Subcutaneous abdominal adipose tissue (tissue), 5 donors: ENCODE measurements around the gene SHISA6.

Experiments
- H3K27ac ChIP-seq: one replicate; pipeline ENCODE4 v1.7.0; 2013; ENCODE audit warnings: low read depth, mild to moderate bottlenecking, inconsistent platforms, low read length, moderate library complexity
- H3K27me3 ChIP-seq, 5 donors: one replicate each; pipeline ENCODE4 v1.7.0; 2013; ENCODE audit warnings: low read length in 5 of 5, inconsistent platforms in 1 of 5; ENCODE audit not compliant: control insufficient read depth in 5 of 5, insufficient read depth in 4 of 5
- H3K36me3 ChIP-seq, 5 donors: one replicate each; pipeline ENCODE4 v1.7.0; 2013; ENCODE audit warnings: low read length in 5 of 5; ENCODE audit not compliant: control insufficient read depth in 5 of 5, insufficient read depth in 5 of 5
- H3K4me1 ChIP-seq, 5 donors: one replicate each; pipeline ENCODE4 v1.7.0; 2013; ENCODE audit warnings: low read length in 5 of 5, mild to moderate bottlenecking in 3 of 5, moderate library complexity in 1 of 5; ENCODE audit not compliant: control insufficient read depth in 5 of 5, insufficient read depth in 5 of 5
- H3K4me3 ChIP-seq, 5 donors: one replicate each; pipeline ENCODE4 v1.7.0; 2013; ENCODE audit warnings: low read length in 5 of 5, low read depth in 1 of 5
- H3K9ac ChIP-seq, 5 donors: one replicate each; pipeline ENCODE4 v1.7.0; 2013; ENCODE audit warnings: low read length in 5 of 5, mild to moderate bottlenecking in 4 of 5, moderate library complexity in 3 of 5
- H3K9me3 ChIP-seq, 5 donors: one replicate each; pipeline ENCODE4 v1.7.0; 2013; ENCODE audit warnings: low read length in 5 of 5; ENCODE audit not compliant: control insufficient read depth in 5 of 5
- donor health status: healthy.
- donor health status: healthy.
- donor health status: healthy.
- donor health status: healthy.
- donor health status: healthy.

Gene SHISA6

DNA sequence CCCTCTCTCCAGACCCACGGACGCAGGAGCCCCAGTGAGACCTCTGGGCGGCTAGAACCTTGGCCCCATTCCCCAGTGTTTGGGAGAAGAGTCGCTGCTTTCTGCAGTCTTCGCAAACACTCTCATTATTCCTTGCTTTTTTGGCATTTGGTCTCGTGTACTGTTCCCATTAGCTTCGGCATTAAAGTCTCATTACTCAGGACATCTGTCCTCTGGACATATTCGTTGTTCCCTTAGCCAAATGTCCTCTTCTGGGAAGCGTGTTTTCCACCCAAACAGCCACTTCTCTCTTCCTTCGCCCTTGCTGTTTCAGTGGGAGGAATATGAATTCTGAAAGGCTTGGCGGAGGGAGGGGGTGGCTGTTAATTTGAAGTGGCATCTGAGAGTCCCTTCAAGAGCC lies 11.1 kb downstream of the SHISA6 start:
- Histone ChIP-seq H3K9ac (no peak overlapping the region), H3K4me1 (no peaks in the 10 kb centered on the region), H3K4me3 (no peak overlapping the region), H3K27me3 (peaks cover 0 to 7% (median 2%) of the 10 kb centered on the region in 5 donors), H3K36me3 (no peaks in the 10 kb centered on the region), H3K9me3 (no peaks in the 10 kb centered on the region), H3K27ac (no peak overlapping the region)

DNA sequence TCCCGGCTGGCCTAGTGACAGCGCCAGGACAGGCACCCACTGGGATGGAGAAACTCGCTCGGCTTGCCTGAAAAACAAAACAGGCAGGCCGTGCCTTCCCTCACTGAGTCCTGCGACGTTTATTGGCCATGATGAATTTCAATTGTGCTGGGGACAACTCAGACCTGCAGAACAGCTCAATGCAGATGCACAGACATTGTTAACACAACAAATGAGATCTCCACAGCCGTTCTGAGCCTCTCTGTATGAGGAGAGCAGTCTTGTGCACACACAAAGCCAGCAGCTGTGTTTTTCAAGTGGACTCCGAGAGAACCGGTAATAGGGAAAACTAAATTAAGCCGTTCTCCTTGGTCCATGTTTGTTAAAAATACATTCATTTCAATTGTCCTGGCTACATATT lies 15.9 kb downstream of the SHISA6 start:
- Histone ChIP-seq H3K27ac (no peak overlapping the region), H3K36me3 (no peaks in the 10 kb centered on the region), H3K27me3 (peaks cover 0 to under 1% (median 0%) of the 10 kb centered on the region in 5 donors), H3K4me3 (no peak overlapping the region), H3K9me3 (peaks cover 0 to 2% (median 0%) of the 10 kb centered on the region in 5 donors), H3K4me1 (no peaks in the 10 kb centered on the region), H3K9ac (no peak overlapping the region)

- Histone ChIP-seq H3K36me3 (no peaks in the 10 kb centered on the region), H3K4me3 (no peak overlapping the region), H3K27ac (no peak overlapping the region), H3K9ac (no peak overlapping the region), H3K27me3 (no peaks in the 10 kb centered on the region), H3K4me1 (peaks cover 0 to 2% (median 0%) of the 10 kb centered on the region in 5 donors), H3K9me3 (peaks cover 0 to 9% (median 7%) of the 10 kb centered on the region in 5 donors)
These were observed 23.3 kb downstream of the SHISA6 start for GRCh38 chr17:11264183-11264871.

- peaks cover 0 to 2% (median 0%) of the 10 kb centered on the region in 5 donors for H3K4me1 ChIP-seq
- H3K27me3 ChIP-seq: peaks cover 0 to 3% (median 0%) of the 10 kb centered on the region in 5 donors
- no peak overlapping the region for H3K9ac ChIP-seq
- H3K9me3 ChIP-seq: peaks cover 0 to 9% (median 5%) of the 10 kb centered on the region in 5 donors
- H3K36me3 ChIP-seq: no peaks in the 10 kb centered on the region
- H3K4me3 ChIP-seq: no peak overlapping the region
- no peak overlapping the region for H3K27ac ChIP-seq
These were observed 27.1 kb downstream of the SHISA6 start for GRCh38 chr17:11267999-11268575.

- H3K27me3 ChIP-seq: peaks cover 0 to 3% (median 3%) of the 10 kb centered on the region in 5 donors
- peaks cover 0 to 5% (median 3%) of the 10 kb centered on the region in 5 donors for H3K9me3 ChIP-seq
- peaks cover 0 to 2% (median 0%) of the 10 kb centered on the region in 5 donors for H3K4me1 ChIP-seq
- no peak overlapping the region for H3K4me3 ChIP-seq
- no peak overlapping the region for H3K9ac ChIP-seq
- no peak overlapping the region for H3K27ac ChIP-seq
- H3K36me3 ChIP-seq: no peaks in the 10 kb centered on the region
These were observed 28.2 kb downstream of the SHISA6 start for GRCh38 chr17:11269210-11269609.

GRCh38 chr17:11272191-11272590 lies 31.2 kb downstream of the SHISA6 start:
- no peaks in the 10 kb centered on the region for H3K36me3 ChIP-seq
- no peak overlapping the region for H3K9ac ChIP-seq
- H3K4me3 ChIP-seq: no peak overlapping the region
- peaks cover 0 to 3% (median 3%) of the 10 kb centered on the region in 5 donors for H3K27me3 ChIP-seq
- peaks cover 0 to 3% (median 0%) of the 10 kb centered on the region in 5 donors for H3K9me3 ChIP-seq
- no peak overlapping the region for H3K27ac ChIP-seq
- H3K4me1 ChIP-seq: no peaks in the 10 kb centered on the region

- Histone ChIP-seq H3K27me3 (peaks cover 0 to 3% (median 3%) of the 10 kb centered on the region in 5 donors), H3K9ac (no peak overlapping the region), H3K27ac (no peak overlapping the region), H3K4me3 (no peak overlapping the region), H3K36me3 (no peaks in the 10 kb centered on the region), H3K9me3 (peaks cover 0 to 7% (median 0%) of the 10 kb centered on the region in 5 donors), H3K4me1 (no peaks in the 10 kb centered on the region)
These were observed 32.6 kb downstream of the SHISA6 start for GRCh38 chr17:11273596-11273995.

GRCh38 chr17:11274106-11274505 lies 33.1 kb downstream of the SHISA6 start:
- no peaks in the 10 kb centered on the region for H3K4me1 ChIP-seq
- H3K9me3 ChIP-seq: peaks cover 0 to 7% (median 0%) of the 10 kb centered on the region in 5 donors
- peaks cover 0 to 3% (median 3%) of the 10 kb centered on the region in 5 donors for H3K27me3 ChIP-seq
- no peak overlapping the region for H3K9ac ChIP-seq
- no peak overlapping the region for H3K4me3 ChIP-seq
- no peaks in the 10 kb centered on the region for H3K36me3 ChIP-seq
- no peak overlapping the region for H3K27ac ChIP-seq

DNA sequence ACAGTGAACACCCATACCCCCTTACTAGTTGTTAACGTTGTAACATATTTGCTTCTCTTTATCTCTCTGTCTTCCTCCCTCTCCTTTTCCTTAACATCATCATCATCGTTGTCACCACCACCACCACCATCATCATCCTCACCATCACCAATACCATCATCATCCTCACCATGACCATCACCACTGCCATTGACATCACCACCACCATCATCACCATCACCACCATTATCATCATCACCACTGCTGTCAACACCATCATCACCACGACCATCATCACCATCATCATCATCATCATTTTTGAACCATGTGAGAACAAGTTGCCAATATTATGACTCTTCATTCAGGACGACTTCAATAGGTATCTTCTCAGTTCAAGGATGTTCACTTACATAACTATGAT lies 35.5 kb downstream of the SHISA6 start:
- no peaks in the 10 kb centered on the region for H3K4me1 ChIP-seq
- no peak overlapping the region for H3K4me3 ChIP-seq
- no peaks in the 10 kb centered on the region for H3K36me3 ChIP-seq
- peaks cover 0 to 3% (median 3%) of the 10 kb centered on the region in 5 donors for H3K27me3 ChIP-seq
- no peak overlapping the region for H3K9ac ChIP-seq
- H3K9me3 ChIP-seq: peaks cover 0 to 7% (median 0%) of the 10 kb centered on the region in 5 donors
- no peak overlapping the region for H3K27ac ChIP-seq

- peaks cover 0 to 7% (median 0%) of the 10 kb centered on the region in 5 donors for H3K9me3 ChIP-seq
- H3K36me3 ChIP-seq: no peaks in the 10 kb centered on the region
- no peak overlapping the region for H3K9ac ChIP-seq
- H3K27me3 ChIP-seq: peaks cover 0 to 3% (median 0%) of the 10 kb centered on the region in 5 donors
- H3K27ac ChIP-seq: no peak overlapping the region
- H3K4me1 ChIP-seq: no peaks in the 10 kb centered on the region
- no peak overlapping the region for H3K4me3 ChIP-seq
These were observed 37.4 kb downstream of the SHISA6 start for GRCh38 chr17:11278186-11278991.
